Measurements from ENCODE around the gene ANKRD55. TPM values are rescaled to one million over a fixed set of nuclear protein-coding genes. Genes with fewer than 3 reads are reported as not detected.

The ANKRD55 gene
- total RNA-seq, result under 1 TPM in 1 of 4 donors, not detected in 3; 0.66 TPM

- WGBS, result 49% methylated on average over 8 of the region's 8 CpGs
- no peak for DNase-seq (ENCODE audit: extremely low spot score)
- Histone ChIP-seq H3K27ac (replicated peaks in 1 of 4) (no peak within 1 kb of the TSS), H3K36me3 (no peaks in the 10 kb centered on the region), H3K4me3 (no peak within 1 kb of the TSS), H3K4me1 (no peaks in the 10 kb centered on the region), H3K9me3 (no peaks in the 10 kb centered on the region), H3K27me3 (peaks cover 0 to 23% (median 0%) of the 10 kb centered on the region in 4 donors)
- TF ChIP-seq EP300 (IDR thresholded peaks at IDR 0.05), result no peak
- no peak for TF ChIP-seq CTCF (IDR thresholded peaks at IDR 0.05)
- no peak for TF ChIP-seq POLR2A (IDR thresholded peaks at IDR 0.05; ENCODE audit: low read depth)
- TF ChIP-seq POLR2AphosphoS5 (IDR thresholded peaks at IDR 0.05), result no peak
- intact Hi-C loops (cut with DNase I), result no loop called here
Observed at GRCh38 chr5:56233230-56233629, at the start of gene ANKRD55. Gene ANKRD55 (minus strand): TSS chr5:56233330. CDS start chr5:56232913, 417 bp downstream.

- intact Hi-C loops (cut with DNase I), result no loop called here
- DNase-seq (ENCODE audit: extremely low spot score), result no peak
- peaks cover 26 to 29% (median 27%) of the 10 kb centered on the region in 4 donors for H3K4me1 ChIP-seq
- no peaks in the 10 kb centered on the region for H3K36me3 ChIP-seq
- no peak for TF ChIP-seq POLR2AphosphoS5 (IDR thresholded peaks at IDR 0.05)
- no peak for TF ChIP-seq CTCF (IDR thresholded peaks at IDR 0.05)
- no peak for TF ChIP-seq POLR2A (IDR thresholded peaks at IDR 0.05; ENCODE audit: low read depth)
- no peak for TF ChIP-seq EP300 (IDR thresholded peaks at IDR 0.05)
- no peak overlapping the region for H3K27ac ChIP-seq (replicated peaks in 1 of 4)
- H3K27me3 ChIP-seq, result no peaks in the 10 kb centered on the region
- no peak overlapping the region for H3K4me3 ChIP-seq
- WGBS, result 81% methylated on average over 1 of the region's 1 CpG
- no peaks in the 10 kb centered on the region for H3K9me3 ChIP-seq
Observed at GRCh38 chr5:56282216-56282615, 49.1 kb upstream of the ANKRD55 start.

GRCh38 chr5:56281489-56282165, 48.5 kb upstream of the ANKRD55 start:
- H3K4me1 ChIP-seq, result peaks cover 26 to 29% (median 27%) of the 10 kb centered on the region in 4 donors
- no peak overlapping the region for H3K4me3 ChIP-seq
- H3K27ac ChIP-seq (replicated peaks in 1 of 4), result no peak overlapping the region
- DNase-seq (ENCODE audit: extremely low spot score), result no peak
- no peaks in the 10 kb centered on the region for H3K36me3 ChIP-seq
- intact Hi-C loops (cut with DNase I), result no loop called here
- no peak for TF ChIP-seq CTCF (IDR thresholded peaks at IDR 0.05)
- TF ChIP-seq POLR2AphosphoS5 (IDR thresholded peaks at IDR 0.05), result no peak
- TF ChIP-seq EP300 (IDR thresholded peaks at IDR 0.05), result no peak
- no peak for TF ChIP-seq POLR2A (IDR thresholded peaks at IDR 0.05; ENCODE audit: low read depth)
- no peaks in the 10 kb centered on the region for H3K9me3 ChIP-seq
- WGBS, result 81% methylated on average over 5 of the region's 5 CpGs
- H3K27me3 ChIP-seq, result no peaks in the 10 kb centered on the region

GRCh38 chr5:56279979-56280378, 46.8 kb upstream of the ANKRD55 start:
- TF ChIP-seq EP300 (IDR thresholded peaks at IDR 0.05) (no peak), POLR2AphosphoS5 (IDR thresholded peaks at IDR 0.05) (peak in 1 of 2 donors; percentile 40)
- DNase-seq (ENCODE audit: extremely low spot score), result no peak
- Histone ChIP-seq H3K9me3 (no peaks in the 10 kb centered on the region), H3K4me1 (peaks cover 26 to 29% (median 27%) of the 10 kb centered on the region in 4 donors), H3K27ac (replicated peaks in 1 of 4) (no peak overlapping the region), H3K4me3 (no peak overlapping the region), H3K36me3 (no peaks in the 10 kb centered on the region), H3K27me3 (no peaks in the 10 kb centered on the region)
- 8% methylated on average over 2 of the region's 2 CpGs for WGBS
- intact Hi-C loops (cut with DNase I), result no loop called here

GRCh38 chr5:56279291-56279690, 46.2 kb upstream of the ANKRD55 start:
- peak overlapping the region in 1 of 4 donors; percentile 0 for H3K27ac ChIP-seq (replicated peaks in 1 of 4)

More at GRCh38 chr5:56279291-56279690, 46.2 kb upstream of the ANKRD55 start:
- TF ChIP-seq POLR2A (IDR thresholded peaks at IDR 0.05; ENCODE audit: low read depth) (no peak), CTCF (IDR thresholded peaks at IDR 0.05) (no peak), EP300 (IDR thresholded peaks at IDR 0.05) (no peak), POLR2AphosphoS5 (IDR thresholded peaks at IDR 0.05) (no peak)
- no peak for DNase-seq (ENCODE audit: extremely low spot score)
- intact Hi-C loops (cut with DNase I), result no loop called here
- Histone ChIP-seq H3K4me3 (no peak overlapping the region), H3K27me3 (no peaks in the 10 kb centered on the region), H3K36me3 (no peaks in the 10 kb centered on the region), H3K9me3 (no peaks in the 10 kb centered on the region), H3K4me1 (peaks cover 26 to 29% (median 27%) of the 10 kb centered on the region in 4 donors)
- whole genome bisulfite sequencing, result 82% methylated on average over 3 of the region's 6 CpGs
